ENCODE results near the gene GFER.

DNA sequence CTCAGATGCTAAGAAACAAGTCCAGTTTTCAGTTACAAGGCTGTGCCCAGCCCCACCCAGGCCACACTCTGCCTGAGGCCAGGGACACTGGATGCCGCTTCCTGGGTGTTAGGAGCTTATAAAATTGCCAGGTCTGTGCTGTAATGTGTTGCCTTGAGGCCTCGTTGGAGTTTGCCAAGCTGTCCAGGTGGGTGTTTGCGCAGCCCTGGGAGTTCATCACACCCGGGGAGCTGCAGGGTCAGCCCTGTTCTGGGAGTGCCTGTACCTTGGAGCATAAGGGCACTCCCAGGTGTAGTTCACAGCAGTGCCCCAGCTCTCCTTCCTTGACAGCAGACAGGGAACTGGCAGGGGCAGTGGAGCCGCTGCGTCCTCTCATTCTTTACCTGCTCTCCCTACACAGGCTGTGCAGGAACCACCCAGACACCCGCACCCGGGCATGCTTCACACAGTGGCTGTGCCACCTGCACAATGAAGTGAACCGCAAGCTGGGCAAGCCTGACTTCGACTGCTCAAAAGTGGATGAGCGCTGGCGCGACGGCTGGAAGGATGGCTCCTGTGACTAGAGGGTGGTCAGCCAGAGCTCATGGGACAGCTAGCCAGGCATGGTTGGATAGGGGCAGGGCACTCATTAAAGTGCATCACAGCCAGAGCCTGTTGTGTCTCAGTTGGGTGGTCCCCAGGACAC, 1.6 kb downstream of the GFER start:
- TF ChIP-seq, protein P1, sequence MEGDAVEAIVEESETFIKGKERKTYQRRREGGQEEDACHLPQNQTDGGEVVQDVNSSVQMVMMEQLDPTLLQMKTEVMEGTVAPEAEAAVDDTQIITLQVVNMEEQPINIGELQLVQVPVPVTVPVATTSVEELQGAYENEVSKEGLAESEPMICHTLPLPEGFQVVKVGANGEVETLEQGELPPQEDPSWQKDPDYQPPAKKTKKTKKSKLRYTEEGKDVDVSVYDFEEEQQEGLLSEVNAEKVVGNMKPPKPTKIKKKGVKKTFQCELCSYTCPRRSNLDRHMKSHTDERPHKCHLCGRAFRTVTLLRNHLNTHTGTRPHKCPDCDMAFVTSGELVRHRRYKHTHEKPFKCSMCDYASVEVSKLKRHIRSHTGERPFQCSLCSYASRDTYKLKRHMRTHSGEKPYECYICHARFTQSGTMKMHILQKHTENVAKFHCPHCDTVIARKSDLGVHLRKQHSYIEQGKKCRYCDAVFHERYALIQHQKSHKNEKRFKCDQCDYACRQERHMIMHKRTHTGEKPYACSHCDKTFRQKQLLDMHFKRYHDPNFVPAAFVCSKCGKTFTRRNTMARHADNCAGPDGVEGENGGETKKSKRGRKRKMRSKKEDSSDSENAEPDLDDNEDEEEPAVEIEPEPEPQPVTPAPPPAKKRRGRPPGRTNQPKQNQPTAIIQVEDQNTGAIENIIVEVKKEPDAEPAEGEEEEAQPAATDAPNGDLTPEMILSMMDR (IDR thresholded peaks at IDR 0.05), result no peak
- TF ChIP-seq POLR2A (IDR thresholded peaks at IDR 0.05), result no peak
